Measurements from ENCODE around the gene MYL3.

GRCh38 chr3:46851364-46852333 lies 11.6 kb downstream of the MYL3 start:
- TF ChIP-seq EZH2 (IDR thresholded peaks at IDR 0.05; ENCODE audit: insufficient read depth, poor library complexity, severe bottlenecking) (no peak), EZH2phosphoT487 (IDR thresholded peaks at IDR 0.05; ENCODE audit: insufficient read depth, low read depth) (no peak)

Data from GM23248 (cell line).